Right lobe of liver (tissue), 6 donors: Measurements from ENCODE around the gene DCC. TPM values are rescaled to one million over a fixed set of nuclear protein-coding genes. Genes with fewer than 3 reads are reported as not detected.

Source experiments
- ATAC-seq, 4 donors: fragments of 200-7000 bp; cut with Tn5 transposase; one replicate each; pipeline ENCODE4 v1.9.1; 2020; ENCODE audit warnings: mild to moderate bottlenecking in 4 of 4, moderate library complexity in 4 of 4
- DNase-seq, 3 donors: peaks; one replicate each; pipeline ENCODE4 v3.0.0-alpha.2; 2020
- H3K27ac ChIP-seq, 3 donors: fragments of 200-600 bp; one replicate each; pipeline ENCODE4 v1.8.0; 2022
- H3K27me3 ChIP-seq, 2 donors: fragments of 200-600 bp; one replicate each; pipeline ENCODE4 v1.8.0; 2022
- H3K36me3 ChIP-seq, 4 donors: fragments of 200-600 bp; sonication (generic) in 1 of 4; one replicate each; pipeline versions ENCODE4 v1.5.1 to v1.8.0; 2017 to 2022; ENCODE audit warnings: control low read depth in 1 of 4
- H3K4me1 ChIP-seq, 4 donors: fragments of 200-600 bp; sonication (generic) in 1 of 4; one replicate each; pipeline versions ENCODE4 v1.5.1 to v1.8.0; 2017 to 2022; ENCODE audit warnings: control low read depth in 1 of 4
- H3K4me3 ChIP-seq, 3 donors: fragments of 200-600 bp; one replicate each; pipeline ENCODE4 v1.8.0; 2022
- H3K9me3 ChIP-seq, 4 donors: fragments of 200-600 bp; sonication (generic) in 1 of 4; one replicate each; pipeline versions ENCODE4 v1.5.1 to v1.8.0; 2017 to 2022; ENCODE audit warnings: control low read depth in 1 of 4
- CTCF ChIP-seq, 4 donors: fragments of 200-600 bp in 3 of 4; fragments of 450-650 bp in 1 of 4; IDR thresholded peaks; one replicate each; pipeline versions ENCODE4 v1.5.1 to v1.8.0; 2016 to 2022; ENCODE audit warnings: antibody characterized with exemption in 4 of 4, mild to moderate bottlenecking in 2 of 4
- POLR2A ChIP-seq: fragments of 450-650 bp; IDR thresholded peaks from one replicate; pipeline ENCODE4 v1.6.1; 2017; ENCODE audit warnings: antibody characterized with exemption, mild to moderate bottlenecking
- WGBS: methylation state at CpG from one replicate; pipeline ENCODE4 v1.1.6; 2018; ENCODE audit warnings: low coverage, low lambda C conversion rate; ENCODE audit not compliant: insufficient coverage; ENCODE audit errors: missing lambda C conversion rate; 5-methylcytosine and 5-hydroxymethylcytosine counted together
- intact Hi-C, 2 donors: fragments of 100-400 bp; cut with DNase I; formaldehyde crosslinking; loops; one replicate each; pipeline versions ENCODE4 v1.11.2 to v1.14.1; 2022
- total RNA-seq, 6 experiments: library from RNA; depleted of rRNA in 2 of 6; stranded (reverse); fragments of >200 nt in 2 of 6; fragmentation: NEBNext Ultra II Directional in 3 of 6; extraction: Animal tissue kit (Norgen Biotek cat#: 25700) in 3 of 6; gene quantifications; one replicate each; pipeline versions ENCODE4 v1.1.0 to v1.2.4, GENCODE V29; 2016 to 2023
- donor health status: DM: no; HTN: yes; CAD: no.
- donor health status: DM: no; HTN: no; CAD: no.
- donor health status: DM: no; HTN: no; CAD: no.
- donor health status: DM: no; HTN: yes; CAD: no.
- donor health status: DM: no; HTN: yes; CAD: no.

The DCC gene
- total RNA-seq, 6 experiments from 2014 or later: 0.06 TPM; not detected in 5

GRCh38 chr18:52750995-52751394 lies 411.0 kb downstream of the DCC start:
- no peaks in the 10 kb centered on the region for H3K36me3 ChIP-seq
- no peak for DNase-seq
- TF ChIP-seq POLR2A (no peak), CTCF (IDR thresholded peaks at IDR 0.05) (no peak)
- H3K4me3 ChIP-seq: no peak overlapping the region
- WGBS: 47% methylated on average over 2 of the region's 2 CpGs
- no peaks in the 10 kb centered on the region for H3K4me1 ChIP-seq
- intact Hi-C loops: no loop called here
- H3K9me3 ChIP-seq: no peaks in the 10 kb centered on the region
- H3K27ac ChIP-seq: no peak overlapping the region
- H3K27me3 ChIP-seq: no peaks in the 10 kb centered on the region
- no peak for ATAC-seq

- Histone ChIP-seq H3K27ac (no peak overlapping the region), H3K36me3 (no peaks in the 10 kb centered on the region), H3K9me3 (no peaks in the 10 kb centered on the region), H3K4me3 (no peak overlapping the region), H3K4me1 (no peaks in the 10 kb centered on the region), H3K27me3 (no peaks in the 10 kb centered on the region)
- intact Hi-C loops: no loop called here
- no peak for TF ChIP-seq POLR2A
- TF ChIP-seq CTCF (IDR thresholded peaks at IDR 0.05): no peak
- DNase-seq: no peak
- ATAC-seq: no peak
- whole genome bisulfite sequencing: 12% methylated on average over 3 of the region's 3 CpGs
These were observed 424.3 kb downstream of the DCC start for GRCh38 chr18:52764316-52764715.

GRCh38 chr18:52766002-52766545 lies 426.1 kb downstream of the DCC start:
- no peak for TF ChIP-seq POLR2A
- no peak for TF ChIP-seq CTCF (IDR thresholded peaks at IDR 0.05)
- no peaks in the 10 kb centered on the region for H3K9me3 ChIP-seq
- no peak for DNase-seq
- intact Hi-C loops: no loop called here
- H3K27ac ChIP-seq: no peak overlapping the region
- H3K4me1 ChIP-seq: no peaks in the 10 kb centered on the region
- ATAC-seq: no peak
- H3K4me3 ChIP-seq: no peak overlapping the region
- no peaks in the 10 kb centered on the region for H3K27me3 ChIP-seq
- 38% methylated on average over 4 of the region's 9 CpGs for WGBS
- H3K36me3 ChIP-seq: no peaks in the 10 kb centered on the region

GRCh38 chr18:52781113-52781512 lies 441.1 kb downstream of the DCC start:
- Histone ChIP-seq H3K36me3 (no peaks in the 10 kb centered on the region), H3K4me1 (no peaks in the 10 kb centered on the region), H3K27me3 (no peaks in the 10 kb centered on the region), H3K4me3 (no peak overlapping the region), H3K27ac (no peak overlapping the region), H3K9me3 (no peaks in the 10 kb centered on the region)
- ATAC-seq (no peak), DNase-seq (no peak)
- WGBS: 33% methylated on average over 4 of the region's 5 CpGs
- intact Hi-C loops: no loop called here
- no peak for TF ChIP-seq CTCF (IDR thresholded peaks at IDR 0.05)
- TF ChIP-seq POLR2A: no peak

GRCh38 chr18:52791321-52791720 lies 451.3 kb downstream of the DCC start:
- 20% methylated on average over 2 of the region's 2 CpGs for WGBS
- intact Hi-C loops: no loop called here
- H3K9me3 ChIP-seq: no peaks in the 10 kb centered on the region
- H3K4me3 ChIP-seq: no peak overlapping the region
- no peak for DNase-seq
- TF ChIP-seq CTCF (IDR thresholded peaks at IDR 0.05) (no peak), POLR2A (no peak)
- H3K4me1 ChIP-seq: no peaks in the 10 kb centered on the region
- no peak overlapping the region for H3K27ac ChIP-seq
- no peaks in the 10 kb centered on the region for H3K27me3 ChIP-seq
- no peaks in the 10 kb centered on the region for H3K36me3 ChIP-seq
- ATAC-seq: no peak
